GM21528 (cell line): ENCODE results near the gene SPATA20.

Experiments
- ATAC-seq: cut with Tn5 transposase; IDR thresholded peaks from one replicate; pipeline ENCODE4 v1.9.1; 2021; ENCODE audit warnings: mild to moderate bottlenecking, moderate library complexity; ENCODE audit not compliant: unreplicated experiment, low FRiP score

Gene SPATA20

DNA sequence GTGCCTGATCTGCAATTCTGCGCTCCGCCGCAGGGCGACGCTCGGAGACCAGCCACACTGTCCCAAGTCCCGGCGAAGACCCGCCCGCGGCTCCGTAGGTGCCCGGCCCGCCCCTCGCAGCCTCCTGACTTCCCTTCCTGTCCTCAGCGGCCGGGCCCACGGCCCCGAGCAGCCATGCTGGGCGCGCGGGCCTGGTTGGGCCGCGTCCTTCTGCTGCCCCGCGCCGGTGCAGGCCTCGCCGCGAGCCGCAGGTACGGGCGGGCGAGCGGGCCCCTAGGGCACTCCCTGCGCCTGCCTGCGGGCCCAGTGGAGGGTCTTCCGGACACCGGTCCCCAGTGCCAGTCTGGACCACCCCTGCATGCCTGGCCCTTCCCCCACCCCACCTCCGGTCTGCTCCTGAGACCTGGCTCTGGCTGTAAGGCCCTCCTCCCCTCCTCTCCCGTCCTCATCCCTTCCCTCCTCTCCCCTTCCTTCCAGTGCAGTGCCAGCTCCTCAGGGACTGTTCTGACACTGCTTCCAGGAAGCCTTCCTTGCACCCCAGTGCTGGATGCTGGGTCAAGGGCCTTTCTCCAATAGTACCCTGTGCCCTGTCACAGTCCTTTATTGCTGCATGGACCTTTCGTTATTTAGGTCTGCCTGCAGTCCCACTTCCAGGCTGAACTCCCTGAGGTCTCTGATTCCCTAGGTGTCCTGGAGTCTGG, at the start of gene SPATA20:
Gene SPATA20 (plus strand): TSS at position 140 of the 701 bp plus-strand sequence. CDS start 35 bp downstream, at position 175.
- ATAC-seq: peak; percentile 62

DNA sequence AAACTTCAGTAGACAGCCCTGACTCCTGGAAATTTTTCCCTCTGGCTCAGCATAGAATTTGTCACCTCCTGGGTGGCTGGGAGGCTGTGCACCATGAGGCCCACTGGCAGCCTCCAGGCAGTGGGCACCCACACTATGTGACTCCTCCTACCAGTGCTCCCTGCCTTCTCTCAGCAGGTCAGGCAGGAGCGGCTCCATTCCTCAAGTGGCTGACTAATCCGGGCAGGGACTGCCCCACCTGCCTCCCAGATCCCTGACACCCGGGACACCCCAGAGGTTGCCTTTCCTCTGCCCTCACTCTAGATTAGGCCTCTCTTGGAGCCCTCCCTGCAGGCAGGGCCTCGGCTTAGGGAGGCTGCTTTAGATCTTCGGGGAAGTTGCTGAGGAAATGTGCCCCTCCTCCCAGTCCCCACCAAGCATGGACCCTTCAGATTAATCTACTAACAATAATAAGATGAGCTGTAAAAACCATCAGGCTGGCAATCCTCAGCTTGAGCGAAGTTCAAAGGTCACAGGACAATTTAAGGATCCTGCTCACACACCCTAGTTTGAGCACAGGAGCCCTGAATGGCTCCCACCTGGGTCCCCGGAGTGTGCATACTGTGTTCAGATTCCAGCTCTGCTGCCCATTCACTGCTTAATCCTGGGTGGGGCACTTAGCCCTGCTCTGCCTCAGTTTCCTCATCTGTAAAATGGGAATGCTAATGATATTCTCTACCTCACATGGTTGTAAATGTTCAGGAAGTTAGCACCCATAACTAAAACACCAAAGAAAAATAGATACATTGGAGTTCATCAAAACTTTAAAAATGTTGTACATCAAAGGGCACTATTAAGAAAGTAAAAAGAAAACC, 48.7 kb upstream of the SPATA20 start:
- no peak for ATAC-seq

DNA sequence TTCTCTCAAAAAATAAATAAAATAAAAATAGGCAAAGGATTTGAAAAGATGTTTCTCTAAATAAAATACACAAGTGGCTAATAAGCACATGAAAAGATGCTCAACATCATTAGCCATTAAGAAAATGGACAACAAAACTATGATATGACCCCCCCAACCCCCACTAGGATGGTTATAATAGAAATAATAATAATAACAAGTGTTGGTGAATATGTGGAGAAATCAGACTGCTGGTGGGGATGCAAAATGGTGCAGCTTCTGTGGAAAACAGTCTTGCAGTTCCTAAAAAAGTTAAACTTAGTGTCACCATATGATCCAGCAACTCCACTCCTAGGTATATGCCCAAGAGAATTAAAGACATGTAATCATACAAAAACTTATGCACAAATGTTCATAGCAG, 47.7 kb upstream of the SPATA20 start:
- no peak for ATAC-seq

DNA sequence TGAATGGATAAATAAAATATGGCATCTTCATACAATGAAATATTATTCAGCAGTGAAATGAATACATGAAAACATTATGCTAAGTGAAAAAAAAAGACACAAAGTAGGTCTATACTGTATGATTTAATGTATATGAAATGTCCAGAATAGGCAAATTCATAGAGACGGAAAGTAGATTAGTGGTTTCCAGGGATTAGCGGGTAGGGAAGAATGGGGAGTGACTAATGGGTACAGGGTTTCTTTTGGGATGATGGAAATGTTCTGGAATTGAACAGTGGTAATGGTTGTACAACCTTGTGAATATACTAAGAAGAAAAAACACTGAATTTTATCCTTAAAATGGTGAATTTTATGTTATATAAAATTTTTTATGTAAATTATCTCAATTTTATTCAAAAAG, 47.3 kb upstream of the SPATA20 start:
- ATAC-seq: no peak

DNA sequence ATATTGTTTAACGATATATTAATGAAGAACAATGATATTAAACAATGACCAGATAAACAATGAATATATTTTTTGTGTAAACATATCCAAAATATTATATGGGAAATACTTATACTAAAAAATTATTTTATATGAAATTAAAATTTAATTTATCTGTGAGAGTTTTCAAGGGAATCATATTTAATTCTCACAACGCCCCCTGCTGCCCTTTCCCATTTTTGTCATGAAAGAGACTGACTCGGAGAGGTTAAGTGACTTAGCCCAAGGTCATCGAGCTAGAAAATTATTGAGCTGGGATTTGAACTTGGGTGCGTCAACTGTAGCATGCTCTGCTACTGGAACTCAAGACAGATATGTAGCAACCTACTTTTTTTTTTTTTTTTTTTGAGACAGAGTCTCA, 45.9 kb upstream of the SPATA20 start:
- ATAC-seq: no peak

DNA sequence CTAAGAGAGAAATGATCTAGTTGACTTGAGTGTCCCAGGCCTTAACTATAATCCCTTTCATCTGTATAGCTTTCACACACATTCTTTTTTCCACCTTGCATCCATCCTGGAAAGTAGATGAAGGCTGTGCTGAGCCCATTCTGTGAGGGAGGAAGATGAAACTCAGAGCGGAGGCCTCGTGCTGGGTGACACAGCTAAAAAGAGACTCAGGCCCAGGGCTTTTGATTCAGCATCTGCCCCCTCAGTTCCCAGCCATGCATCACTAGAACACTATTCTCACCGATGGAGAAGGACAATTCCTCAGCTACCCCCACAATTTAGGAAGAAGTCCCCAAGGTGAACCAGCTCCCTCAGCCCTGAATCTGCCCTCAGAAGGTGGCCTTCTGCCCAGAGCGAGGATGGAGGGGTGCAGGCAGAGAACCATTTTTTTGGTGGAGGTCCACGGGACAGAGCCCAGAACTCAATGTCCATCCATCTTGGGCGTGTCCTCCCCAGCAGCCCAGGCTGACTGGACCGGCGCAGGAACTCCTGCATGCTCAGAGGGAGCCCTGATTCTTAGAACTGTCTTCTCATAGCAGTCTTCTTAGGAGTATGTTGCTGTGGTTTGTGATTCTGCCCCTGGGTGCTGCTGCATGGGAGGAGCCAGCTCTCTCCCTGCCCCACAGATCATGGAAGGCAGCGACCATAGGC, 44.5 kb upstream of the SPATA20 start:
- ATAC-seq: no peak

DNA sequence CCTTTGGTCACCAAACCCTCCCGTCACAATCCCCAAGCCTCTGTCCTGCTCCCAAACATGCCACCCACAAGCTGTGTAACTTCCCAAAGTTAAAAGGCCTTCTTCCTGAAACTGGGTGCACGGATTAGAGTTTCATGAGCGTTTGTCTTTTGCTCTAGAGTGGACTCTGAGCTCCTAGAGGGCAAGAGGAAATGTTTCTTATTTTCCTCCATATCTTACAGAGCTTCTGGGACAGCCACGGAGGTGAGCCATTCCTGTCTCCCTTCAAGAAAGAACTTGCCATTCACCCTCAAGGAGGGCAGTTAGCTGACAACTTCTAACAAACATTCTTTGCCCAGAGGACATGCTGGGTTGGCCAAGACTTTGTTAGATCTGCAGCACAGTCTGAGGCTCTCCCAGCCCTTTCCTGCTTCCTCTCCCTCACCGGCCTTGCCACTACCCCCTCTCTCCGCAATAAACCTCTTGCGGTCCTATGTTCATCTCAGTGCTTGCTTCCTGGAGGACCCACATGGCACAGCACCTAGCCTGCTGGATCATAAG, 41.3 kb upstream of the SPATA20 start:
- ATAC-seq: no peak

DNA sequence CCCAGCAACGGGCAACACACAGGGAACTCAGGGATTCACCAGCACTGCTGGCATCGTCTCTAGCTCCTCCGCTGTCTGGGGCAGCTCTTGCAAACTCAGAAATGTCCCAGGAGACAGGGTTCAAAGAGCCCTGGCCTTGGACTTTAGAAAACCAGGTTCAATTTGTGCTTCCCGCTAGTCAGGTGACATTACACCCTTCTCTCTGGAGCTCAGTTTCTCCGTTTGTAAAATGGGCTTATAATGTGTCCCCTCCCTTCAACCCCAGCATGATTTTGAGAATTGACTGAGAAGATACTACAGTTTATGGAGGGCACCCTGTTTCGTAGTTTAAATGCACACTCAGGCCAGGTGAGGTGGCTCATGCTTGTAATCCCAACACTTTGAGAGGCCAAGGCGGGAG, 40.7 kb upstream of the SPATA20 start:
- ATAC-seq: no peak

DNA sequence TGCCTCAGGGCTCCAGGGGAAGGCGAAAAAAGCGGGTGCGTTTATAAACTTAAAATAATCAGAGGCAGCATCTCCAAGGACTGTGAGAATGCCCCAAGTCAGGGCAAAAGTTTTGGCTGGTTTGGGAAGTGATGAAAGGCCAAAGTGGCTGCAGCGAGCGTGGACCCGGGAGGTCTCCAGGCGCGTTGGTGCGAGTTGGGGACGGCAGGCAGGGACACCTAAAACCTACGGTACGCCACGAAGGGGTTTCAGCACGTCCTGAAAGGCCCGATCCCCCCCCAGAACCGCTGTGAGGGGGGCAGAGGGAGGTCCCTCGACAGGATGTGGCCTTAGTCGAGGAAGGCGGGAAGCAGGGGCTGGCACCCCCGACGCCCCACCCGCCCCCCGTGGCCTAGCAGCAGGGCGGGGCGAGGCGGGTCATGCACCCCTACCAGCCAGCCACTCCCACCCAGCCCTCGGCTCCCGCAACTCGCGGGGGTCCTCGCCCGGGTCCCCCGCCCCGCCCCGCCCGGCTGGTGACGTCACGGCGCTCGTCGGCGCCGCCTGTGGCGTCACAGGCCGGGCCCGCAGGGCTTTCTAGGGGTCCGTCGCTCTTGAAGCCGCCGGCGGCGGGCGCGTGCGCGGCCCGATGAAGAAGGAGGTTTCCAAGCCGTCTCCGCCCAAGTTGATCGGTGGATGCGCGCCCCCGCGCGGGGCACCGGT, 39.0 kb upstream of the SPATA20 start, which contains the start of gene MYCBPAP:
Gene MYCBPAP (plus strand): TSS at position 569 of the 702 bp plus-strand sequence. CDS start 236 bp downstream, outside the sequence.
- peak; percentile 59 for ATAC-seq

DNA sequence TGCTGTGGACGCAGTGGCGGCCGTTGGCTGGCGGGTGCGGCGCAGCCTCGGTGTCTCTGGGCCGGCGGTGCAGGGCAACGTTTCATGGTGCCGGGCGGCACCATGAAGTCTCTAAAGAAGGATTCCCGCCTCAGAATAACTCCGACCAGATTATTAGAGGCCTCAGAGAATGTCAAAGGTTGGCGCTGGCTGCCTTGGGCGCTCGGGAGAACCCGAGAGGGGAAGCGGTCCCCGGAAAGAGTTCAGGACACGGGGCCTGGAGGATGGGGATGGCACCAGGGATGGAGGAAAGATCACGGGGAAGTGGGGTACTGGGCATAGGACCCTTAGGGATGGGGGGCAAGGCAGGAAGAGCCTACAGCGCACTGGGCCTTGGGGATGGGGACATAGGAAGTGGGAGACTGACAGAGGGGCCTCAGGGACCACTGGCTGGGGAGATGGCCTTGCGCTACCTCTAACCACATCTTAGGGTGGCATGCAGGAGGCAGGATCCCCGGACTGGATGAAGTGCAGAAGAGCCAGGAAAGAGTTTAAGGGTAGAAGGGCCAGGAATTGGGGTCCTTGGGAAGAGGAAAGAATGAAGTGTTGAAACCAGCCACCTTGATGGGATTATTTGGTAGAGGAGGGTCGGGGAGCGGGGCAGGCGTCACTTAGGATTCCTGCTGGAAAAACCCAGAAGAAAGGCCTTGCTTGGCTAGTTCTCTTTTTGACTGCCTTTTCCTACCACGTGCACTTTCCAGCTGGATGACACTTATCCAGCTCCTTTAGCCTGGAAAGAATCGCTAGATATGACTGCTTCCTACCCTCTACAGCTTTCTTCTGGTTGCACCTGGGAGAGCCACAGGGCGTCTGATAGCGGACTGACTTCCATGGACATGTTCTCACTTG, 38.2 kb upstream of the SPATA20 start:
- no peak for ATAC-seq

DNA sequence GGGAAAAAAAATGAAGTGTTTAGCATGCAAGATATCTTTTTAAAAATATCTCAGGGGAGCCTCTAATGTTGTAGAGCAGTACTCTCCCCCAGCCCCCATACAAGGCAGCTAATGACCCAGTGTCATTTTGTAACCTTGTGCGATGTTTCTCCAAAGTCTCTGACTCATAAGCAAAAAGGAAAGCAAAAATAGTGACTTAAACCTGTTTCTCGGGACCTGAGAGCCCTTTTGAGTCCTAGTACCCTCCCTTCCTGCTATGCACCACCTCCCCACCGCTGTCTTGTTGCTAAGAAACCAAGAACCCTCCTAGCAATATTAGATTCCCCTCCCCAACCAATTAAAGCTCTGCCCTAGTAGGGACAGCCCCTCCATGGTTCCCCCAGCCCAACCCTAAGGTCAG, 35.9 kb upstream of the SPATA20 start:
- ATAC-seq: peak; percentile 74

DNA sequence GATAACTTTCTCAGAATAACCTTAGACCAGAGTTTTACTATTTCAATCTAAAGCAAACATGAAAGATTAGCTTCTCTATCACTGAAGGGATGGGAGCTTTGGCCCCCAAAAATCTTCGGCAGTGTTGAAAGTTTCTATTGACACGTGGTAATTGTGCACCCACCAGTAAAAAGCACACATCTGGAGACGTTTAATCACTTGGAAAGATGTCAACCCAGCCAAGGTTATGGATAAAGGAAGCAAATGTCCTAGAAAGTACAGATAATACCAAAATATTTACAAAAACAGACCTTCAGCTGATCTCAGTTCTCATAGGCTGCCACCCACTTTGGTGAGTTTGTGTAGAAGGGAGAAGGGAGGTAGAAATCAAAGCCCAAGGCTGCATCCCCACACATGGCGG, 33.5 kb upstream of the SPATA20 start:
- ATAC-seq: no peak

DNA sequence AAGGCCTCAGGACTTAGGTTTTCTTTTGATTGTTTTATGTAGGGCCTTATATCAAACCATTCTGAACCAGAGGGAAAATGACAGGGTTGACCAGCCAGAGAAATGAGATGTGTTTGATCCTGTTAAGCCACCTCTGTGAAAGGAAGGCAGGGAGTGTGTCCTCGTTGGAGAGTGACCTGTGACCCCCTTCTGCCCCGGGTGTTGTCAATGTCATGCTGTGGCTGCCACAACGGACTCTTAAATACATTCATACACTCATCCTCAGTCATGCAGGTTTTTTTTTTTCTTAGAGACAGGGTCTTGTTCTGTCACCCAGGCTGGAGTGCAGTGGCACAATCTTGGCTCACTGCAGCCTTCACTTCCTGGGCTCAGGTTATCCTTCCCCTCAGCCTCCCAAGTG, 32.6 kb upstream of the SPATA20 start:
- ATAC-seq: no peak

DNA sequence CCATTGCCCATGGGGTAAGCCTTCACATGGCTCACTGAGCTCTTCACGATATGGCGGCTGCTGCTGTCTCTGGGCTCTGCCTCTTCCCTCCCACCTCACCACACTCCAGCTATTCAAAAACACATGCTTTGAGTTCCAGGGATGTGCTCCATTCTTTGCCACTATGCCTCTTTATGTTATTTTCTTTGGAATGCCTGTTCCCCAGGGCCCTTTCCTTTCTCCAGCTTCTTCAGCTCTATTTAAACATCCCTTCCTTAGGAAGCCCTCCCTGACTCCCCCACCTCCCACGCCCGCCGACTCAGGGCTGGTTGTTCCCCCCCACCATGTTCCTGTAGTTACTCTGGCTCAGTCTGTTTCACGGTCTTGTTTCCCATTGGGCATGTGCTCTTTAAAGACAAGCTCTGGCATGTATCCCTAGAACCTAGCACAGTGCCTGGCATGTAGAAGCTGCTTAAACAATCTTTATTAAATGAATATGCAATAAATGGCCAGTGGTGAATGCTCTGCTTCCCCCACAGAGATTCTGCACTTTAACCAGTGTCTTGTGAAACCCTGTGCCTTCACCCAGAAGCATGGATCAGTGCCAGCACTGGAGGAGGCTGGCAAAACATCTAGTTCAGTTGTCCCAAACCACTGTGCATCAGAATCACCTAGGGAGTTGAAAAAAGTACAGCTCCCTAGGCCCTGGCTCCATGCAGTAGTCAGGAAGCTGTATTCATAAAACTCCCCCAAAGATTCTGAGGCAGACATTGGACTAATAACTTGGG, 31.9 kb upstream of the SPATA20 start:
- no peak for ATAC-seq

DNA sequence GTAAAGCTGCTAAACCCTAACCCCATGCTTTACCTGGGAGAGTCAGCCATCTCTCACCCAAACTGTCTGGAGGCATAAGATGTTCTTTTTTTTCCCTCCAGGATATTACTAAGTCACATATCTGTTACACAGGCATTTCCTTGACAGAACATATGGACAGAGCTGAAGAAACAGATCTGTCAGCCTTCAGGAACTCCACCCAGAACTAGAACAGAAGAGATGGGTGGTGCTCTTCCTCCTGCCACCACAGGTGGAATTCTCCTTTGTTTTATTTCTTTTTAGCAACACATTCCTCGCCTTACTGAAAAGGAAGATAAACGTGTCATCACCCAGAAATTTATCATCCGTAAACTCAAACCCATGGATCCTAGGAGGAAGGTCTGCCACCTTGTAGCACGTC, 30.0 kb upstream of the SPATA20 start:
- no peak for ATAC-seq

DNA sequence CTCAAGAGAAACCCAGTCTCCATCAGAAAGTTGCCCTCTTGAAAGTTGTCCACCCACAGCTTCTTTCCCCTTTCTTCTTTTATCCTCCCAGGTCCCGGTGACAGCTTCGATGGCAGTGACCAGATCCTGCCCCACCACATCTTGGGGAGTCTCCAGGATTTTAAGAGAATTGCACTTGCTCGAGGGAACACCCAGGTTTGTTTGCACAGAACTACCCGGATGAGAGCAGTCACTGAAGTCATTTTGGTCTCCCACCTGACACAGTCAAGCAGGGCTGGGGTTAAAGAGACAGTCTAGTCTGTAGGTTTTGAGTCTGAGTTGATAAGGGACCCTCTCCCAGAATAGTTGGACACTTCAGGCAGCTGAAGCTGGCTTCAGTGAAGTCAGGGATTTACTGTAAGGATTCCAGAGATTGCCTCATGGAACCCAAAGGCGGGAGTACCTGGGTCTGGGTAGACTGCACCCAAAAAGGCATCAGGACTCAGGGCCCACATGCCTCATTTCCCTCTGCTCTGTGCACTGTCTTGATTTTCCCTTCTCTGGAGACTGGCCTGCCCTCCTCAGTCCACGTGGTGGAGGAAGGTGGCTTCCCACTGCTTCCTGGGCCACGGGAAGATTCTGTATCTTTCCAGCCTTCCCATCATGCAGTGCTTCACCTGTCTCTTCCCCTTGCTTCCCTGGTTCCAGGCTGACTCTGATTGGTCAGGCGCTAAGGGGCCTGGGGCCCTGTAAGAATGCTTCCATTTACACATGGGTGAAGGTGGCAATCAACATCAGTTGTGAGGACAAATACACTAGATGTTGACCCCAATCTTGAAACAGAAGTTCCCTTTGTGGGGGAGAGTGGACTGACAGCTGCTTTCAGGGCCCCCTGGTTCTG, 29.2 kb upstream of the SPATA20 start:
- no peak for ATAC-seq

DNA sequence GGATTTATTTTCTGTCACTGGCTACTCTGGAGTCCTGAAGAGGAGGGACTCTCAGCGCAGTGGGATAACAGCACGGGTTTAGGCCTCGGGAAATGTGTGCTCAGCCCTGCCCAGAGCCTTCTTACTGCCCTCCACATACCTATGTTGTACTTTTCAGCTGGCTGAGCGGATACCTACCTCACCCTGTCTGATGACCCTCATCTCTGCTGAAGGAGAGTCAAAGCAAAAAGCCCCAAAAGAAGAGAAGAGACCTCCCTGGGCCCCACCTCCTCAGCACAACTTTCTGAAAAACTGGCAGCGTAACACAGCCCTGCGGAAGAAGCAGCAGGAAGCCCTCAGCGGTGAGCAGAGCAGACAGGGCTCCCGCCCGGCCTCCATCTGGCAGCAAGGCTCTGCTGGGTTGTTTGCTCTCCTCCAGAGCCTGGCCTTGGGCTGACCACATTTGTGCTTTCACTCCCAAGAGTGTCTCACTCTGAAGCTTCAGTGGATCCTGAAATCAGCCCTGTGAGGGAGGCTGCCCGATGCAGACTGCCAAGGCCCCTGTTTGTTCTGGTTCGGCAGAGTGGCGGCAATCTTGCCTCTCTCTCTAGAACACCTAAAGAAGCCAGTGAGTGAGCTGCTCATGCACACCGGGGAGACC, 28.5 kb upstream of the SPATA20 start:
- ATAC-seq: no peak
